Measurements from ENCODE around the gene AHCYL2. TPM values are rescaled to one million over a fixed set of nuclear protein-coding genes. Genes with fewer than 3 reads are reported as not detected.
"Not testable (repeated sequence)": the region's sequence is repeated elsewhere in the genome, so short reads cannot be mapped to it uniquely, and the experiment has no call there.

Gene AHCYL2
- total RNA-seq, 1 experiment from 2014 or later = 22.0 TPM

DNA sequence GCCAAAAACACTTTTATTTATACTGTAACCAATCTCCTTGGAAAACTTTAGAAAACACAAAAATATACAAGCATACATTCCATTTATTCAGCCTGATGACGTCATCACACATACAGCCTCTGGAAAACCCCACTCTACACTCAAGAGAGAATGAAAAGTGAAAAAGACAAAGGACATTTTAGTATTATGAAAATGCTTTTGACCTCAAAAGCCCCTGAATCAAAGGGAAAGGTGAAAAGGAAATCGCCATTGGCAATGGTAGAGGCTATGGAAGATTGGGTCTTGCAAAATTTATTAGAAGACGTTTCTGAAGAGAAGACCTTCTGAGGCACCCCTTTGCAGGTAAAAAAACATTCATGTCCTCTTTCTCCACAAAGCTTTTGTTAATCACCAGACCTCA is 126.5 kb downstream of the AHCYL2 start:
- peak; percentile 30 for DNase-seq (ENCODE audit: low read depth)

DNA sequence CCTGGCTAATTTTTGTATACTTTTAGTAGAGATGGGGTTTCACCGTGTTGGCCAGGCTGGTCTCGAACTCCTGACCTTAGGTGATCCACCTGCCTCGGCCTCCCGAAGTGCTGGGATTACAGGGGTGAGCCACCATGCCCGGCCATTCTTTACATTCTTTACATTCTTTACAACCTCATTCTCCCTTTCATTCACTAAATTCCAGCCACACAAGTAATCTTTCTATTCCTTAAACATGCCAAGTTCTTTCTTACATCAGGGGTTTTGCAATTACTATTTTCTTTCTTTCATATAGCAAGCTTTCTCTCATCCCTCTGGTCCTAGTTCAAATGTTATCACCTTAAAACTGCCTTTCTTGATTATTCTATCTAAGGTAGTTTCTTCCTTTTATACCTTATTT is 128.3 kb downstream of the AHCYL2 start:
- not testable (repeated sequence) for DNase-seq (ENCODE audit: low read depth)

DNA sequence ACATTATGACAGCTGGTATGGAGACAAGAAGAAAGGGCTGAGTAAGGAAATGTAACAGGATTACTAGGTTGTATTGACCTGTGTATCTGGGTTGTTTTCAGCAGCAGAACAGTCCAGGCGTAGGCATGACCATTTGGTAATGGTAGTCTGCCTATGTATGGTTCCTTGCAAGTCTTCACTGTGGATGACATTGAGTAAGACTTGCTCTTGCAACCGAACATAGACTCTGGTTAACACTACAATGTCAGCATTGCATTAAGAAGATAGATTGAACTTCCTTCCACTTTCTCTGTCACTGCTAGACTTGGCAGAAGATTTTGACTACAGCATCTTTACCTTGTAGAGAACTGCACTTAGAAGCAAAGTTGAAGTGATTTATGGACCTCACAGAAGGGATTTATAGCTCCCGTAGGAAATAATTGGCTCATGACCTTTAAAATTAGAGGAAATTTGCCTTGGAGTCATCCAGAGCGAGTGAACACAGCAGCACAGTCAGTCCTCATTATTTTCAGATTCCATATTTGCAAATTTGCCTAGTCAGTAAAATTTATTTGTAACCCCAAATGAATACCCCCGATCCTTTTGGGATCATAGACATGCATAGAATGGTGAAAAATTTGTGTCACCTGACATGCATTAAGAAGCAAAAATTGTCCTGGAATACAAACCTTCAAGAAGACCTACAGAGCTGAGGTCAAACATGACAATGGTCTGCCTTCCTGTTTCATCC is 129.8 kb downstream of the AHCYL2 start:
- no peak for DNase-seq (ENCODE audit: low read depth)

DNA sequence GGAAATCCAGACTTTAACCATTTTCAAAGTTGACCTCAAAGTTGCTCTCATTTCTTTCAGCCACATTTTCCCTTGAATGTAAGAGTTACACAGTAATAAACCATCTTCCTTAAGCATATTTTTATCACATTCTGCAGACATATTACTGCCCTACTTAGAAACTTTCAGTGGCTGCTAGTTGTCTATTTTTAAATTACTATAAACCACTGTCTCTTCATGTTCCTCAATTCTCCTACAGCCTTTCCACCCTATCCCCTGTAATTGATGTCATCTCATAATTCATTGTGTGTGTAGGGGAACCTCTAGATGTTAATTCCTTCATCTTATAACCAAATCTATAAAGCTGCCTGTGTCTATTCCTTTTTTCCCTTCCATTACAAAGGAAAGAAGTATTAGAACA is 131.3 kb downstream of the AHCYL2 start:
- no peak for DNase-seq (ENCODE audit: low read depth)

DNA sequence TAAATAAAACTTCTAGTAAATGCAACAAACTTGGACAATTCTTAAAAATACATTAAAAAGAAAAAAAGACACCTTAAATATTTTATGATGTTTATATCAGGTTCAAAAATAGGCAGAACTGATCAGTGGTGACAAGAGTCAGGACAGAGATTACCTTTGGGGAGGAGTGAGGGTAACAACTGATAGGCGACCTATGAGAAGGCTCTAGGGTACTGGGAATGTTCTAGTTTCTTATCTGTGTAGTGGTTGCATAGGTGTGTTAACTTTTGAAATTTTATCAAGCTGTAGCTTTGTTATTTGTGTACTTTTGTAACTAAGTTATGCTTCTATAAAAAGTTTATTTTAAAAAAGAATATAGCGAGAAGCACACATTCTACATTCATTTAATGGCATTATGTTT is 134.3 kb downstream of the AHCYL2 start:
- DNase-seq (ENCODE audit: low read depth) = no peak

DNA sequence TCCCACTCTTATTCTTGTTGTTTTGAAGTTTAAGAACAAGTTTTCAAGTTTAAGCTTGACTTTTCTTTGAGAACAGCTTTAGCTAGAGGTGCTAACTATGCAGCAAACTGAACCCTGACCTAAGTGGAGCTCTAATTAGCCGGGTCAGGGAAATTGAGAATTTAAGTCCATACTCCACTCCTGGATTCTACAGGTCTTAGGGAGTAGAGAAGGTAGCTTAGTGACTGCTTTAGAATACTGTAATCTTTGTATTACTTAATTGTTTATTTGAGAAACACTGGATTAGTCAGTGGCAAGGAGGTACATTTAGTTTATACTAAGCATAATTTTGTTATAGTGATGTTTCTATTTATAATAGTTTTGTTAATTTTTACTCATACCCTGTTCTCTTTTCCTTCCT is 134.8 kb downstream of the AHCYL2 start:
- DNase-seq (ENCODE audit: low read depth) = no peak

DNA sequence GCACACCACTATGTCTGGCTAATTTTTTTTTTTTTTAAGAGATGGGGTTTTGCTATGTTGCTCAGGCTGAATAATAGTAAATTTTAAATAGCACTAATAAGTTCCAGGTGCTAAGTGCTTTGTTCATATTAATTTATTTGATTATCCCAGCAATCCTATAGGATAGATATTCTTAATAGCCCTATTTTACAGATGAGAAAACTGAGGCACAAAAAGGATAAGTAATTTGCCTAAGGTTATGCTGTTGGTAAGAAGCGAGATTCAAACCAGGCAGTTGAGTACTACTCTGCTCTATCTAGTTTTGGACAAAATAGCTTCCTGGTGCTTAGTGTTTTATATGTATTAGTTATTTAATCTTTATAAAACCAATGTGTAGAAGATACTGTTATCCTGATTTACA is 136.9 kb downstream of the AHCYL2 start:
- DNase-seq (ENCODE audit: low read depth) = no peak

DNA sequence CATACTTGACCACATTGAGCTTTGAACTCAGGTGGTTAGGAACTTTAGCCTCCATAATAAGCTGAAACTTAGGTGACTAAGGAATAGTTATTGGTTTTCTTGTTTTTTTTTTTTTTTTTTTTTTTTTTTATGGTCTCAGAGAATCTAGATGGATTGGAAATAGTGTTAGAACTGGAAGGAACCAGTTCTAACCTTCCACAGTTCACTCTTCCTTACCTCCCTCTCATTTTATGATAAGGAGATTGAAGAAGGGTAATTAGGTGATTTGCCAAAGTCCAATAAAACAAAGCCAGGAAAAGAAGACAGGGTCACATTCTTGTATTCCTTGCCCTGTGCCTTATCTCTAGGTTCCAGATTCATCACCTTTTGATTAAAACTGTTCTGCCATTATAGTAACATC is 137.7 kb downstream of the AHCYL2 start:
- DNase-seq (ENCODE audit: low read depth) = no peak

DNA sequence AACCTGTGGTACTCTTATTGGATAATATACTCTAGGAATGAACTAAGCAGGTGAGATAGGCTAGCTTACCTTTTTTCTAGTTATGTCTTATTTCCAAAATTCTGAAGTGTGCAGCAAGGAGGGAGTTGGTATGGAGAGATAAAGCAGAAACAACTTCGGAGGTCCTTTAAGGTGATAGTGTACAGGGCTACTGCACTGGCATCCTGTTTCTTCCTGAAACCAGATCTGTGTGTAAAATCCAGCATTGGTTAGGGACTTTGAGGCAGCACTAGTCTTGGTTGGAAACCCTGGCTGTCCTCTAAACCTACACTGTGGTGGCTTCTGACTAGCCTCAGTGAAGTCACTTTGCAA is 142.5 kb downstream of the AHCYL2 start:
- no peak for DNase-seq (ENCODE audit: low read depth)

DNA sequence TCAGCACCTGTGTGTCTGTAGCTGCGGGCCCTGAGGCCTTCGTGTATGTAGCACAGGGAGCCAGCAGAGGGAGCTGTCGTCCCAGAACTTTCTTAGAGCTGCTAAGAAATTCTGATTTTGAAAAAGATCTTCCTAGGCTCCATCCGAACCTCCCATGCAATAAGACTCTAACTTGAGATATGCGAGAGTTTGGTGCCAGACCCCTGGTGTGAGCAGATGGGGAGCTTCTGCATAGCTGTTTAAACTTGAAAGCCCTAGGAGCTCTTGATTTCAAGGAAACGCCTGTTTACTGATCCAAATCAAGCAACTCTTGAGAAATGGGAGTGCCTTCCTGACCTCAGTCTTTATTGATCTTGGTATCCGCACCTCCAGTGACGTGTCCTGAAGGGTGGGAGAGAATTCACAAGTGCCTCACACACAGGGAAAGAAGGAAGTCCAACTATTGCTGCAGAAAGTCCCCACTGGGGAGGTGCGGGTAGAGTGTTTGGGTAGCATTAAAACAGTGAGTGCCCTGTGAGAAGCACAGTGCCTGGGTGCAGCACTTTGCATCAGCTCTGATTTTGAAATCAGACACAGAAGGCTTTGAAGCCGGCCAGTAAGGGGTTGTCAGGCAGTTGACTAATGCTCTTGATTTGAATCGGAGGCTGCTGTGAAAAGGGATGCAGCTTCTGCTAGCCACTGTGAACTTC is 143.0 kb downstream of the AHCYL2 start:
- DNase-seq (ENCODE audit: low read depth) = peak; percentile 79

DNA sequence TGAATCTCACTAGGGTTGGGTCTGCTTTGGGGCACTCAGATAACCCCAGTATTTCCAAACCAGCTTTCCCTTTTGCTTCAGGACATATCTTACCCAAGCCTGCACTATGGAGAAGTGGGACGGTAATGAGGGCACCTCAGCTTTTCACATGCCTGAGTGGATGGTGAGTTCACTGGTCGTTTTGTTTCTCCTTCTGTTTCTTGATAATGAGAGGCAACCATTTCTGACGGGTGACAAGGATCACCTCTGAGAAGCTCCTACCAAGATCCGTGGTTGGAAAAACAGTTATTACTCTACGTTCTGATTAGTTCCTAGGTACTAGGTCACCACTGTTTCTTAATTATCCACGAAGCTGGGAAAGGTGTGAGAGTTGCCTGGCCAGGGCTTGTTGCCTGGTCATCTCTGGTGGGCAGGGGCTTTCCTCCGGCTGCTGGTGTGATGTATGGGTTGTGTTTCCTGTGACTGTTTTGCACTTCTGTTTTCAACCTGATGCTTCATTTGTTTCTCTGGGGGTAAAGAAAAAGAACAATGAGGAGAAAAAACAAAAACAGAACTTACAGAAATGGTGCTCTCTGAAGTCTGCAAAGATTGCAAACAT is 143.7 kb downstream of the AHCYL2 start:
- DNase-seq (ENCODE audit: low read depth) = no peak

DNA sequence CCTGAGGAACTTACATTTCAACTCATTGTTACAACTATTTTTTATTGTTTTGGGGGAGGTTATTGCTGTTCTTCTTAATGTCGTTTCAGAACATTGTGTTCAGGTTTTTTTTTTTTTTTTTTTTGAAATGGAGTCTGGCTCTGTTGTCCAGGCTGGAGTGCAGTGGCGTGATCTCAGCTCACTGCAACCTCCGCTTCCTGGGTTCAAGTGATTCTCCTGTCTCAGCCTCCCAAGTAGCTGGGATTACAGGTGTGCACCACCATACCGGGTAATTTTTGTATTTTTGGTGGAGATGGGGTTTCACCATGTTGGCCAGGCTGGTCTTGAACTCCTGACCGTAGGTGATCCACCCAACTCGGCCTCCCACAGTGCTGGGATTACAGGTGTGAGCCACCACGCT is 144.6 kb downstream of the AHCYL2 start:
- DNase-seq (ENCODE audit: low read depth) = not testable (repeated sequence)

DNA sequence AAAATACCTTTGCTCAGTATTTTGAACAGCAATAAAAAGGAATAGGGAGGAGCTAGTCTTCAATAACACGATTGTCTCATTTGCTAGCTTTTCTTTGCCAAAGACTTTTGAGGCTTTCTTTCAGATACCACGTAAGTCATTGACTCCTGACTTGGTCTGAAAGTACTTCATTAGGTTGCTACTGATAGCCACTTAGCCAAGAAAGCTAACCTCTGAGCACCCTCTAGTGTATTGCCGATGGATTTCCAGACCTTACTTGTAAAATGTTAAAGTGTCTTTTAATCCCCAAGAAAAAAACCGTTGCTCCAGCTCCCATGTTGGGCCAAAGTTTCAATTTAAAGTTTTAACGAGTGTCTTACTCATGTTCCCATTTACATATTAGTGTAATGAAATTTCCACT is 146.0 kb downstream of the AHCYL2 start:
- DNase-seq (ENCODE audit: low read depth) = no peak

DNA sequence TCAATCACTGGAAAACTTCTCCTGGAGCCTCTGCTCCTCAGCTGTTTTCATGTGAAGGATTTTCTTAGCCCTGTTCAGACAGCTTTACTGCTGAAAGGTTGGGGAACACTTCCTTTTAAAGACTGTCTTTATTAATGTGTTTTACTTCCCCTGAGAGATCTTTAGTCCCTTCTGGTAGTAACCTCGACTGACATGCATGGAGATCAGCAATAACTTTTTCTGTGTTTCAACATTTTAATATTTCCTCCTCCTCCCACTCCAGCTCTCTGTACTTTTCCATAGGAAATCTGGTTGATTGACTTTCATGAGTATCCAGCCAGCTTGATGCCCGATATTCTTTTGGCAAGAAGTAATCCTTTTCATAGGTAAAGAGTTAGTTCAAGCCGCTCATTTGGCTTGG is 146.7 kb downstream of the AHCYL2 start:
- DNase-seq (ENCODE audit: low read depth) = no peak

DNA sequence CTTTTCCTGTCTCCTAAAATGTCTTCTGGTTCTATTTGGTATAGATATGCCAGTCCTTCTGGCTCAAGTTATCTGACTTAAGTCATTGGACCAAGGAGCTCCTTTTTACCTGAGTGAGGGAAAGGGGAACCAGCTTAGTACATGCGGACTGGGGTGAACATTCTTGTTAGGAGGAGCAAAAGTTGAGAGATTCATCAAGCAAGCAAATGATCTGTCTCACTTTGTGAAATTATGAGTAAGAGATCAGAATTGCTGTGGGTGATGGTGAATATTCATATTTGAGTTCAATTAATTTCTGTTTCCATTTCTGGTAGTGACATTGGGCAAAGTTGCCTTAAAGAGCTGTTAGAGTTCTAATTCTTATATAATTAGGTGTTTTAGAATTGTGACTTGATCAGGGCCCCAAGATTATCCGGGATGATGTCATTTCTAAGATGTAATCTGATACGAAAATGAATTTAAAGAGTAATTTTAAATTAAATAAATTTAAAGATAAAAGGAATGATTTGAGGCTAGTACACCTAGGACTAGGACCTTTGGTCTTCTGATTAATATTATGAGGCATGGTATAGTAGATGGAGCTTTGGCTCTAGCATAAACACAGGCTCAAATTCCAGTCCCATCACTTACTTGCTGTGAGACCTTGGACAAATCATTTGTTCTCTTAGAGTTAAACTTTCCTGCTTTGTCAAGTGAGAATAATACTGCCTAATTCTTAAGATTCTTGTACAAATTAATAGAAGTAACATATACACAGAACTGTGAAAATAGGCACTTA is 149.0 kb downstream of the AHCYL2 start:
- no peak for DNase-seq (ENCODE audit: low read depth)

DNA sequence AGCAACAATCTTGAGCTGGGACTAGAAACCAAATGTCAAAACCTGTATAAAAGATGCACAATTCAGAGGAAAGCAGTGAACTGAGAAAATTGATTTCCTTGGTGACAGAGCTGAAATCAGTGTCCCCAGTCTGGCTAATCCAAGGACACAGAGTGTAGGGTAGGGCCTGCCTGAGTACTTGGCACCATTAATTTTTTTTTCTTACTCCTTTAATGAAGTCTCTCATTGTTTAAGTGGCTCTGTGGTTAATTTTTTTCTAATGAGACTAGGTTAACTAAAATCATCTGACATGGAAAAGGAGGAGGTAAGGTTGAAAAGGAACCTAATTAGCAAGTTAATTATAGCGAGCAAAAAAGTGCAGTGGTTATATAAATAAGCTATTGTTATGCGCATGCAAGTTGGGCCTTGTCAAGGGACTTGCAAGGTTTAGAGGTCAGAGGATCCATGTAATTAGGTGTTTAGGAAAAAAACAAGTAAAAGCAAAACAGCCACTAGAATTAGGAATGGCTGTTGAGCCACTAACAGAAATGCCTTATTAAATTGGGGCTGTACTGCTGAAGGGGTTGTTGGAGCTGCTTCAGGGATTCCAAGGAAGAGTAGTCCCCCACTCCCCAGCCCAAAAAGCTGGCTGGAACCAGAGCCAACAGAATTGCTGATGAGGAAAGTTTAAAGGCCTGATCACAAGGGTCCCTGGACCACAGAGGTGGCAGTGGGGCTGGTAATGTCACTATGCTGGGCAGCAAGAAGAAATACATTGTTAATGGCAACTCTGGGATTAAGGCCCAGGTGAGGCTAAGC is 150.5 kb downstream of the AHCYL2 start:
- no peak for DNase-seq (ENCODE audit: low read depth)

DNA sequence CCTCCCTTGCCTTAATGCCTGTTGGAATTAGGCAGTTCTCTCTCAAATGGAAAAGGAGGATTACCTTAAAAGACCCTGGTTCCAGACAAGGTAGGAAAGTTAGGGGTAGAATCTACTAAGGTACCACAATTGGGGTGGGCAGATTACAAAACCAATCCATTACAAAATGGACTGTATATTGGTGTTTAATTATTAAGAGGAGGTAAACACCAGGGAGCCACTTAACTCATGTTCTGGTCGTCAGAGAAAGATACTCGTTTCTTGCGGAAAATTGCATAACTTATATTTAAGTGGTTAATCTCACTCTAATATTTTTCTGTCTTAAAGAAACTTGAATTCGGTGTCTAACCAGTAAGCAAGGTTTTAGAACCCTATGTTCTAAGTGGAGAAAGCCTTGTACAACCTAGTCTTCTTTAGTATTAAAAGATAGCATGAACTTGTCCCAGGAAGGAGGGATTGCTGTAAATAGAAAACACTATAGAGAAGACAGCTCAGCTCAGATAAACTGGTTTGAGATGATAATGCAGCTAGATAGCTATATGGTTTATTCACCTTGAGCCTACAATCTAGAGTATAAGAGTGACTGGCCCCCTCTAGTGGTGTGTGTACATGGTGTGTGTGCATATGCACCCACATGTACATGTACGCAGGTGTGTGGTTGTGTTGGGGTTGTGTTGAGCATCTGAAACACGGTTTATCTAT is 151.4 kb downstream of the AHCYL2 start:
- peak; percentile 52 for DNase-seq (ENCODE audit: low read depth)

DNA sequence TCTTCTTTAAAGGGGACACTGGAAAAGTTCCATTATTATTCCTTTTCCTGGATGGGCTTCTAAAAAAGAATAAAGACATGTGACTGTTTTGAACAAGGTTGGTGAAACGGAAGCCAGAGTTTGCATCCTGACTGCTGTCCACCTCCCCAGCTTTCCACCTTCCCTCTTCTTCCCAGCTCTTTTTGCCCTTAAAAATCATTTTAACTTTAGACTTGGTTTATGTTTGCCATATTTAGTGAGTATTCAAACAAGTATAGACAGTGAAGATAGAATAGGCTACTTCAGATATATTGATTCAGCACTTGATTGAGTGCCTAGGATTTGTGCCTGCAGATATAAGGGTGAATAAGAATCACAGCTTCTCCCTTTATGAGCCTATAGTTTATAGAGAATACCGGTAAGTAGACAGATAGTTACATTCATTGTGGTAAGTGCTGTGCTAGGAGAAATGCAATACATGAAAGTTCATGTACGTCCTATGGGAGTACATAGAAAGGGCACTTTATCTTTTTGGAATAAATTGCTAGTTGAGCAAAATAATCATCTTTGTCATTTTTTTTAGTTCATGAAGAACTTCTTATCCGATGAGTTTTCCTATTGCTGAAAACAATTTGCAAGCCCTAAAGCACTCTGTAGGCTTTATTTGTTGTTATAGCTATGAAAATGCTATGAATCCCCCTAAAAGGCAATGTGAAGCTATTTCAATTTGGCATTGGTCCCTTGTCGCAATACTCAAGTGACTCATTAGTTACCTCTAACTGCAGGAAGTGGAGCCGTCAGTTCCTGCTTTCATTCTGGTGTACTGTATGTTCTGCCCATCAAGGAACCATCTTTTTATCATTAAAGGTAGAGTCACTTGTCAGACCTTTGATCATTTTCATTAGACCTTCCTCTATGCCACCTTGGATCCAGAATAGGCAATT is 152.2 kb downstream of the AHCYL2 start:
- DNase-seq (ENCODE audit: low read depth) = peak; percentile 47

DNA sequence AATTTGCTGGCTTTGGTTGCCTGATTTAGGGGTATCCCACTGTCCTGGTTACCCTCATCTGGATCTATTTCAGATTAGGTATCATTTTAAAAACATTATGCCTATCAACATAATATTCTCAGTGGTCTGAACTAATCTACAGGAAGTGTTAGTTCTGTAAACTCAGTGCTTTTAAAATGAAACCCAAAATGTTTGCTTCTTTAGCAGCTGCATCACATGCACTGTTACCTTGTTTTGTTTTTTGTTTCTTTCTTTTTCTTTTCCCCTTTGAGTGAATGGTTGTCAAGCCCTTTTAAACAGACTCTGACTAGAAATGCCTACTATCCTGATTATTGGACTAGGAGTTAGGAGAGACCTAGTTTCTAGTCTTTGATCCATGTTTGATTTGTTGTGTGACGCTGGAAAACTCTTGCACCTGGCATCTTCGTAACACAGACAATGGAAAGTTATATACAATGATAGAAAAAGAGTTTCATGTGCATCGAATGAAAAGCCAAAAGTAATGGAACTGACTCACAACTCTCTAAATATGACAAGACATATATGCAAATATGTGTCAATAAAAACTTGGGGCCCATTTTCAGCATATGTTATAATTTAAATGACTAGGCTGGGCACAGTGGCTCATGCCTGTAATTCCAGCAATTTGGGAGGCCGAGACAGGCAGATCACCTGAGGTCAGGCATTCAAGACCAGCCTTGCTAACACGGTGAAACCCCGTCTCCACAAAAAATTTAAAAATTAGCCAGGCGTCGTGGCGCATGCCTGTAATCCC is 157.1 kb downstream of the AHCYL2 start:
- no peak for DNase-seq (ENCODE audit: low read depth)

All from Daoy (cell line).